HG03108 (cell line): ENCODE results near the gene H6PD.

Experiments
- ATAC-seq: cut with Tn5 transposase; IDR thresholded peaks from one replicate; pipeline ENCODE4 v1.9.1; 2021; ENCODE audit warnings: moderate library complexity; ENCODE audit not compliant: unreplicated experiment

Gene H6PD

DNA sequence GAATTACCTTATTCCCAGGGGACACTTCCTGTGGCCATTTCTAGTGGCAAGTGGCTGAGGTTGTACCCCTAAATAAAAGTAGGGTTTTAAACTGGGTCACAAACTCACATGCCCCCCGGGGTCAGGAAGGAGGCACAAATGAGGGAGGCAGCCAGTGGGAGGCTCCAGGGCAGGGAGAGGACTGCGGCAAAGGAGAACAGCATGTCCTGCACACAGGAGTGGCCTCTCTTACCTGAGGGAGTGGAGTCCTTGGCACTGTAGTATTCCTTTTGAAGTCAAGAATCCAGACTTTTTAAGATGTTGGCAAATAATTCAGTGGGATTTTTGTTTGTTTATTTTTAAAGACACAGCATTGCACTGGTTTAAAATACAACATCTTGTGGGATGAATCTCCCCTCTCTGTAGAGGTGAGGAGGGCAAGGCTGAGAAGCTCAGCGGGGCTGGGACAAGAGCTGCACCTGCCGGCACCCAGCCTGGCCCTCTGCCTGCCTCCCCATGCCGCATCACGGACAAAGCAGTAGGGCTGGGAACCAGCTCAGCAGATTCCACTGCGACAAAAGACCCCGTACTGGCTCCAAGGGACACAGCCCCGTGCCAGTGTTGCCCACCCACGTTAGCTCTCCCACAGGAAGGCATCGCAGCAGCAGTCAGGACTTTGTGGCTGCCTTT, 80.3 kb downstream of the H6PD start:
- no peak for ATAC-seq

DNA sequence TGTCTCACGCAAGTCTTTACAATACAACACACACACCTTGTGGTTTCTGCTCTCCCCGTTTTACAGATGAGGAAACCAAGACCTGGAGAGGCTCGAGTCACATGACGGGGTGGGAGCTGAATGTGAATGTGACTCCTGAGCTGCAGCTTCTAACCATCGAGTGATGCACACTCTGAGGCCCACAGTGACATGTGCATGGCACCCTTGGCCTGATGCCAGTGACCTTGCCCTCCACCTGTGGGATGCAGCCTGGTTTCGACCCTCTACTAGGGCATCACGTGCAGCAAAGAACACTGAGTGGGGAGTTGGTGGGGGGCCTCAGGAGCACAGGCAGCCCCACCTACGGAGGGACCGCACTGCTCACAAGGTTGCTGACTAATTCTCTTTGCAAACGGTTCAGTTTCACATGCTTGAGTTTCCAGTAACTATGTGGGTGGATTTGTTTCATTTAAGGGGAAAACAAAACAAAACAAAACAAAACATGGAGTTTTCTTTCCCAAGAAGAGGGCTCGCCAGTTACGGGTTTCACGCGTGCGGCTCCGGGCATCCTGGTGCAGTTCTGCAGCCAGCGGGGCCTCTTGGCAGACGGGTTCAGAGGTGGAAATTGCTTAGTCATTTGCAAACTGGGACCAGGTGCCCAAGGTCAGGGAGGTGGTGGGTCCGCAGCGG, 81.0 kb downstream of the H6PD start:
- no peak for ATAC-seq

DNA sequence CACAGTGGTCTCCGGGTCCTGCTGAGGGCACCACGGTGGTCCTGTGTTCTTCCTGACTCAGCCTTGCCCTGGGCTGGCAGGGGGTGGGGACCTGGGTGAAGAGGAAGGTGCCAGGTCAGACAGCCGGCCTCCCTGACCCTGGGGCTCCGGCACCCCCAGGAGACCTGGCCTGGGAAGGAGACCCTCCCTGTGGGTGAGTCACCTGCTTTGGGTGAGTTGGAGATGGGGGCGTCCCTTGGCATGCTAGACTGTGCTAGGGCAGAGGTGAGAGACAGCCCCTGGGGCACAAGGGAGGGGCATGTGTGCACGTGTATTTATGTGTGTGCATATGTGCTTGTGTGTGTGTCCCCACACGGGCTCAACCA, 81.5 kb downstream of the H6PD start:
- ATAC-seq = no peak

DNA sequence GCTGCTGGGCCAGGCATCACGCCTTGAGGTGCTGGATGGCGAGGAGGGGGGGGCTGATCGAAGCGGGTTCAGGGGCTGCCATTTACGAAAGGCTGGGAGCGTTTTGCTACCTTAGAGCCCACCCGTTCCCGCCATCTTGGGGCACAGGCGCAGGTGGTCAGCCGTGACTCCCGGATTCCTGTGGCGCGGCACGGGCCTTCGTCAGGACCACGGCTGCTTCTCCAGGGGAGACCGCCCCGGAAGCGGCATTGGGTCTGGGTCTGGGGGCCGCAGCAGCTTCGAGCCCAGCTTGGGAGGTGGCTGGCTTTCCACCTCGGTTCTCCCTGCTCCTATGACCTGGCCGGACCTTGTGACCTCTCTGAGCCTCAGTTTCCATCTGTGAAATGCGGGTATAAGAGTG, 81.9 kb downstream of the H6PD start:
- no peak for ATAC-seq

DNA sequence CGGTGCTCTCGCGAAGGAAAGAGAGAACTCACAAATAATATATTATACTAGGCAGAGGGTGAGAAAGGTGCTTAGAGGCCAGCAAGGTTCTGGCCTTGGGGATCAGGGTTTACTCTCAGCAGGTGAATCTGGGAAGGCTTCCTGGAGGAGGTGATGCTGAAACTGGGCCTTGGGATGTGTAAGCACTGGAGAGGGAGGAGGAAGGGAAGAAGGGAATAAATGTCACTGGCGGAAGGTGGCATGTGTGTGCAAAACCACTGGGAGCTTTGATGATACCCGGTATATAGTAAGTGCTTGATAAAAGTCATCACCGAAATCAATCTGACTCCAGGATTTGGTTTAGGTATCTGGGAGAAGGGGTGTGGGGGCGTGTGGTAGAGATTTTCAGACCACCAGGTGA, 82.5 kb downstream of the H6PD start:
- no peak for ATAC-seq

GRCh38 chr1:9317591-9318417, 83.2 kb downstream of the H6PD start:
- no peak for ATAC-seq

GRCh38 chr1:9319208-9319788, 84.7 kb downstream of the H6PD start:
- ATAC-seq = no peak

DNA sequence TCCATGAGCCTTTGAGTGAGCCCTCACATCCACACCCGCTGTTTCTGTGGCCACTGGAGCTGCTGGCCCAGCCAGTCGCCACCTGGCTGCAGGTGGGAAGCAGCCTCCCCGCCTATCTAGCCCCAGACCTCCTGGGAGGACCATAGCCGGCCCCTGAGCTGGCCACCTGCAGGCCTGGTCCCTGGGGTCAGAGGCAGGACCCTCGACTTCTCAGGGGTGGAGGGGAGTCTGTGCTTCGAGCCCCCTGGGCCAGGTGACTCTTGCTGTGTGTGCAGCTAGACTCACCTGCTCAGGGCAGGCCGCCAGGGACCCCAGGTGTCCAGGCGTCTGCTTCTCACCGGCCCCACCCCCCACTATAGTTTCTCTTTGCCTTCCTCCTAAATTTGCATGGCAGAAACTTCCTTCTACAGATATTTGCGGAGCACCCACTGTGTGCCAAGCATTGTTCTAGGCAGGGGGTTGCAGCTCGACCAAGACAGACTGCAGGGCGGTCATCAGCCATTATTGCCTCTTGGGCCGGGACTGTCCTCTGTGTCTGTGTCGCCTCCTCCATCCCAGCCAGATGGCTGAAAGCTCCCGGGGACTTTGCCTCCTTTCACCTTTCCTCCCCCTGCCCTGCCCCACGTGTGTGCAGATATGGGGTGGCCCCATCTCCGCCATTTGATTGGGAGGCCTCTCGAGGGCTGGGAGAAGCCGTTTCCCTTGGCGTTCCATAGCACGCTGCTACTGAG, 85.4 kb downstream of the H6PD start:
- no peak for ATAC-seq
